ENCODE measurements around the gene ADIPOR2.
A peak's percentile ranks its signal among the peaks of the same experiment; 100 is the strongest.
"Not testable (repeated sequence)": the region's sequence is repeated elsewhere in the genome, so short reads cannot be mapped to it uniquely, and the experiment has no call there.

The ADIPOR2 gene

DNA sequence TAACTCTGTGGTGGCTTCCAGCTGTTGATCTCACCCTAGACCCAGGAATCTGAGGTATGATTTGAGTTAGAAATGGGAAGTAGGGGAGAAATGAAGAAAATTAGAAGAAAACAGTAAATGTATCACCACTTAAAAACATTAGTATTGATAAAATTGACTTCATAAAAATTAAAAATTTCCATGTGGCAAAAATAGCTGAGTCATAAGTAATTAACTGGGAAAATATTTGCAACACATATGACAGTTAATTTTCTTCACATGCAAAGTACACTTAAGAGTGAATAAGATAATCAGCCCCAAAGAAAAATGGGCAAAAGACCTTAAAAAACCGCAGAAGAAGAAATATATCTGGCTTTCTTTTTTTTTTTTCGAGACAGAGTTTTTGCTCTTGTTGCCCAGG is 25.5 kb upstream of the ADIPOR2 start:
- no peak for DNase-seq (ENCODE audit: low spot score)

DNA sequence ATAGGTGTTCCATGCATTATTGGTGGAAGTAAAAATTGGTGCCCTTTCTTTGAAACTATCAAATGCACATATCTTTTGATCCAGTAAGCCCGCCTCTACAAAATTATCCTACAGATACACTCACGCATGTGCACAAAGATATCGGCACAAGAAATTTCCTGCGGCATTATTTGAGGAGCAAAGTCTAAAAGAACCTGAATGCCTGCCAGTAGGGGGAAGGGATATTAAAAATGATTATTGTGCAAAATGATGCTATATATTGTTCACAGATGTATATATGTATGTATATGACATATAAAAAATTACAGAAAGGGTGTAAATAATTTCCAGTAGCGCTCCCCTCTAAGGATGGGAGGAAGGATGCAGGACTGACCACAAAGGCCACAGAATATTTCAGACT is 24.7 kb upstream of the ADIPOR2 start:
- DNase-seq (ENCODE audit: low spot score) = no peak

DNA sequence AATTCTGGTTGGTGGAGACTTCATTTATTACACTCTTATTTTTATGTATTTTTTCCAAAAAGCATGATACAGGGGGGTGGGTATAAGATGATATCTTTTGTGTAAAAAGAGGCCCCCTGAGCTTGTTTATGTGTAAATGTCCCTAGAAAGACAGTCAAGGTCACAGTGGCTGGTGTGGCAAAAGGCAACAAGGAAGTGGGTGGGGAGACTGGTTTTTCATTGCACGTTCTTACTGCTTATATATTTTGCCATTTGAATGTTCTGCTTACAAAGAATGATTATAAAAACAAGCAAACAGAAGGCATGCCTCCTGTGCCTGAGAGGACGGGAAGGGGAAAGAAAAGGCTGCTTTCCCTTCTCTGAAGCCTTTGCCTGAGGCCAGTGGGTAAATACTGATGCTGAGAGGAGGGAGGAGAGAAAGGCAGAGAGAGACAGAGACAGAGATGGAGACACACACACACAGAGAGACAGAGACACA is 24.1 kb upstream of the ADIPOR2 start:
- no peak for DNase-seq (ENCODE audit: low spot score)

DNA sequence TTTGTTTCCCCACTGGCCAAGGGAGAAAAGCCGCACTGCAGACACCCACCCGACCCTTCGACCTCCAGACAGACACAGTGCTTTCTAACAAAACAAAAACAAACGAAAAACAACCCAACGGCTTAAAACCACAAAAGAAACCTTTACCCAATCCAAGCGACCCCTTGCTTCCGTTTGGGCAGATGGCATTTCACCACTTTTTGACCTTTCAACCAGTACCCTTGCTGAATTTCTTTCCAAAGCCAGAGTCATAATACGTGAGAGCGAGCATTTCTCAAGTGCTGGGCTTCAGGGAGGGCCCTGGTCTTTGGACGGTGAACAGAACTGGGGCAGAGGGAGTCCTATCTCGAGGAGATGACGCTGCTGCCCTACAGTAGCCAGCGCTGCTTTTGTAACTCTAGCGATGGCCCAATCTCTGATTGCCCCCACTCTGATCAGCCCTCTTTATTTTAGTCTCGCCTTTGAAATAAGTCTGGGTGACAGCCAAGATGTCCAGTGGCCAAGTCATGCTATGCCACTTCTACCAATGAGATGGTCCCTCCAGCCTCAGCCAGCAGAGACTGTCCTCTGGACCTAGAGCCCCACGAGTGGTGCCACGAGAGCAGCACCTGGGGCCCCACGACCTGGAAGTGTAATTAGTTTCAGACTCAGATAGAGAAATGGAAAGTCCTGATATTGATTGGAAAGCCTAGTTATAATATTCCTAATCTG is 21.9 kb upstream of the ADIPOR2 start:
- no peak for DNase-seq (ENCODE audit: low spot score)

DNA sequence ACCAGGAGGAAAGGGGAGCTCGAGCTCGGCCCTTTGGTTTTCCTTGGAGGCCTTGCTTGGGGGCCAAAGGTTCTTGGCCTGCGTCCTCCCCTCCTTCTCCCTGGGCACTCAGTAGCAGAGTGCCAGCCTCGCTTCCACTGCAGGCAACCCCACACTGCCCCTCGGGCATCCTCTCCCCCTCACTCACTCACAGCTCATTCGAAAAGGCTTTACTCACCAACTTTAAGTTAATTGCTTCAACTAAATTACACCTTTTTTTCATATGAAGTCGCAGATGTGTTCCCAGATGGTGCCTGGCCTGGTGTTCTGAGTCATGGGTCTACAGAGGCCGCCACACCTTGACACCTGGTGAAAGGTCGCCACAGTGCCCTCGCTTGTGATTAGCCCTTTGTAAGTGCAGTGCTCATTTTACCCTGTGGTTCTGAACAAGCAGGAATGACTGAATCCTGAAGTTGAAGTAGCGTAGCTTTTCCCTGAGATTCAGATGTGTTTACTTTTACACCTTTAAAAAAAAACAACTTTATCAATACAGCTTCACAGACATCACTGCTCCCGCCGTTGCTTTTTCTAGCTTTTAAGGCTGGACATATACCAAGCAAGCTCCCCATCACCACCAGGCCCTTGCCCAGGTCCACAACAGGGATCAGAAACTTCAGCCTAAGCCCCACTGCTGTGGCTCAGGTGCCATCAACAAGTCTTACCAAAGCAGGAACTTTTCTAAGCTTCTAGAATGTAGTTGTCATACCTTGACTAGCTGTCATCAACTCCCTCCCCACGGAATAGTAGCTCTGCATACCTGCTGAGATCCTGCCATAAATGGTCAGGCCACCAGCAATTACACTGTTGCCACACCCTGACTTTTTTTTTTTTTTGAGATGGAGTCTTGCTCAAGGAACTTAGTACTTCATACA is 20.3 kb upstream of the ADIPOR2 start:
- no peak for DNase-seq (ENCODE audit: low spot score)

DNA sequence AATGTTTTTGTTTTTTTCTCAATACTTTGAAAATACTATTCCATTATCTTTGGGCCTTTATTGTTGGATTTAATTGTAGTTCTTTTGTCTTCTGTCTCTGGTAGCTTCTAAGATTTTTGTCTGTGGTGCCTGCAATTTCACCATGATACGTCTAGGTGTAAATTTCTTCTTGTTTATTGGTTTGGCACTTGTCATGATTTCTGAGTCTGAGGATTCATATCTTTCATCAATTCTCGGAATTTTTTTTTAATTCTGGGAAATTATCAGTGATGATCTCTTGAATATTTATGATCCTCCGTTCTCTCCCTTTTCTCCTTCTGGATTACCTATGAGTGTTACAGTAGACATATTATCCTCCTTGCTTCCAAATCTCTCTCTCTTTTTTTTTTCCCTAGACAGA is 14.8 kb upstream of the ADIPOR2 start:
- no peak for DNase-seq (ENCODE audit: low spot score)

DNA sequence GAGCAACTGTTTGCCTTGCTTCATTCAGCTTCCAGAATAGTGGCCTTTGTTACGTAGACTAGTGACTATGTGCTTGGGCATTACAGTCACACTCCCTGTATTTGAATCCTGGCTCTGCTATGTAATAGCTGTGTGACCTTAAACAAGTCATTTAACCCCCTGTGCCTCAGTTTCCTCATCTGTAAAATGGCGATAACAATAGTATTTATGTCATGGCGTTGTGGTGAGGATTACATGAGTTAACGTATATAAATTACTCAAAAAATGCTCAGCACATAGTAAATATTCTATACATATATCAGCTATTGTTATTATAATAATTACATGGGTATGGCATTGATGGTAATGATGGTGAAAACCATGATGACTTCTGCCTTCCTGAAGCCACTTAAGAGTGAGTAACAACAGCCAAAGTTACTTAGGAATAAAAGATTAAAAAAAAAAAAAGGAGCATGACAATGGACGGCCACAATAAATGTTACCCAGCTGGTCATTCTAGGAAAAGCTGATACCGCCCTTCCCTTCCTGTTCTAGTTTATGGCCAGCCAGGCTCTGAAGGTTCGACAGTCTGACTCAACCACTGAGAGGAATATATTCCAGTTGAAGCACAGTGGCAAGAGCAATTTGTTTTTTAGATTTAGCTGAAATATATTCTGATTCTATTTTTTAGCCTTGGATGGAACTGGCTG is 9.9 kb upstream of the ADIPOR2 start:
- DNase-seq (ENCODE audit: low spot score) = no peak

DNA sequence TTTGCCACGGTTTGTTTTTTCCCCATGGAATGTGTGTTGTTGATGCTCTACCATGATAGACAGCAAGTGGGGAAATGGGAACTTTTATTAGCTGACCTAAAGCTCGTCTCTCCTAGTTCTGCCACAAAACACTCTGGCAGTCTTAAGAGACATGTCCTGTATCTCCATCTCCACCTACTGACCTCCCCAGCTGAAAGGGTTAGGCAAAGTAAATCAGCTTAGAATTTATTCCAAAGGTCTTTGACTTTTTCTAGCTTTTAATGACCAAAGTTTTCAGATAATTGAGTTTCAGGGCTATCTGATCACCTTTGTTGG is 9.4 kb upstream of the ADIPOR2 start:
- DNase-seq (ENCODE audit: low spot score) = no peak

DNA sequence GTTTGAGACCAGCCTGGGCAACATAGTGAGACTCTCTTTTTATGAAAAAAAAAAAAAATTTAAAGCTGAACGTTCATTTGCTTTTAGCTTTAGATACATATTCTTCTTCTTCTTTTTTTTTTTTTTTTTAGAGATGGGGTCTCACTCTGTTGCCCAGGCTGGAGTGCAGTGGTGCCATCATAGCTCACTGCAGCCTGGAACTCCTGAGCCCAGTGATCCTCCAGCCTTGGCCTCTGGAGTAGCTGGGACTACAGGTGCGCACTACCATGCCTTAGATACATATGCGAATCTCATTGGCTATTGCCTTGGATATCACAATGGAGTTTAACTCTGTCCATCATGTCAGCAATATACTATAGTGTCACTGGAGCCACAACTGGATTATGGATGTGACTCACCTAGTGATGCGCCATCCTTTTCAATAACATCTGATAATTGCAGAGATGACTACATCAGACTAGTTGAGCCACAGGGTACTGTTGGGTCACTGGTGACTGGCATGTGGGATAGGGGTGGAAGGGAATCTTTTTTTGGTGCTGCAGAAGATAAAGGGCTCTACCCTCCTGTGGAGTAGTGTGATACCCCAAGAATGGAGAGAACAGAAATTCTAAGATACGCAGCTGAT is 2.7 kb upstream of the ADIPOR2 start:
- DNase-seq (ENCODE audit: low spot score) = no peak

DNA sequence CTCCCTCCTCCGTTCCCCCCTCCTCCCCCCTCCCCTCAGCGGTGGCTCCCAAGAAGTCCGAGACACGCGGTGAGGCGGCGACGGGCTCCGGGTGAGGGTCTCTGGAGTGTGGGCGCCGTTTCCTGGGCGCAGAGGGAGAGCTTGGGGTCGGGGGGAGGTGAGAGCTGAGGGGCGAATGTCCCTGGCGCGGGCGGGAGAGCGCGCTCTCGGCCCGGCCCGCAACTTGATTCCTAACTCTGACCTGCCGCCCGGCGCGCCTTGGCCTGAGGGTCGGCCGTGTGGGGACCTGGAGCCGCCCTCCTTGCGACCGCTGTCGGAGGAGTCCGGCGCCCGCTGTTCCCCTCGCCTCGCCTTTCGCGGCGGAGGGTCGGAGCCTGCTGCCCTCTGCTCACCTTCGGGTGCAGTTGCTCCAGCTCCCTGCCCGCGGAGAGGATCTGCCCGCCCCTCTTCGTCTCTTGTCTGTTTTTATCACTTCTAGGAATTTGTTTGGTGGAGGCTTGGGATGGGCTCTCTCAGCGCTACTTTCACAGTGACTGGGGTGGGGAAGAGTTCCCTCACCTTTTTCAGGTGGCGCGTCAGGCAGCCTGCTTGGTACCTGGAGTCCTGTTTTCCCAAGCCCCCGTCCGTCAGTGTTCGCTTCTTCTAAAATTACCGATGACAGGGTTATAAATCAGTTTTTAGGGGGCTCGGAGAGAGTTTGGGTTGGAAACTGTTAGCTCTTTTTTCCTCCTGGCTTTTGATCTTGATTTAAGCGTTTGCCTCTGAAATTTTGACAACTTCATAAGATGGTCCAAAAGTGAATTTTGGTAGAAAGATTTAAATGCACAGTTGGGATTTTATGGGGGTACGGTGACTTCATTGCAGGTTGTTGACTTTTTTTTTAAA is 495 bp downstream of the ADIPOR2 start:
- peak; percentile 76 for DNase-seq (ENCODE audit: low spot score)

DNA sequence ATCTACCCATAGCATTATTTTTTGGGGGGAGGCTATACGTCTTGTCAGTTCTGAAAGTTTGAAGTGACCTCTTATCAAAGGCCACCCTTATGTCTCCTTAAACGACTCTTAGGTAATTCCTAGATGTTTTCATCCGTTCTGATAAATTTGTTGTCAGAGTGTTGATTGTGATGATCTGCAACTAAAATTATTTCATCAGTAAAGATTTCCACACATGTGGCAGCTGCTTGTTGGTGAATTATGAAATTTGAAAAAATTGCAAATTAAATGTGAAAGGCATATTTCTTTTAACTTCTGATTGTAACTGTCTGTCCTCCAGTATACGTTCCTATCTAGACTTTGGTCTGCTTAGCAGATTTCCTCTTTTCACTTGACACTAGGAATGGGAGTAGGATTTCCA is 1.4 kb downstream of the ADIPOR2 start:
- DNase-seq (ENCODE audit: low spot score) = no peak

DNA sequence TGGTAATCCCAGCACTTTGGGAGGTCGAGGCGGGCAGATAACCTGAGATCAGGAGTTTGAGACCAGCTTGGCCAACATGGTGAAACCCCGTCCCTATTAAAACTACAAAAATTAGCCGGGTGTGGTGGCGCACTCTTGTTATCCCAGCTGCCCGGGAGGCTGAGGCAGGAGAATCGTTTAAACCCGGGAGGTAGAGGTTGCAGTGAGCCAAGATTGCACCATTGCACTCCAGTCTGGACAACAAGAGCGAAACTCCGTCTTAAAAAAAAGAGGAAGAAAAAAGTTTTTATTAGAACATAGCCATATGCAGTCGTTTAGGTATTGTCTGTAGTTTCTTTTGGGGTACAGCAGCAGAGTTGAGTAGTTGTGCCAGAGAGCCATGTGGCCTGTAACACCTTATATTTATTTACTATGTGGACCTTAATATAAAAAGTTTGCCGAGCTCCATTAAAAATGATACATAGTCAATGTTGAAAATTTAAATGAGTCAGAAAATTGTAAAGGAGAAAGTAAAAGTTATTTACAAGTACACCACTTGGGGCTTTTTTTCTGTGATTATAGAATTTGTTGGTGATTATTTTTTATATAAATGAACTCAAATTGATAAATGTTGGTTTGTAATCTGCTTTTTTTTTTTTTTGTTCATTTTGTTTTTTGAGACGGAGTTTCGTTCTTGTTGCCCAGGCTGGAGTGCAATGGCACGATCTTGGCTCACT is 2.2 kb downstream of the ADIPOR2 start:
- DNase-seq (ENCODE audit: low spot score) = no peak

DNA sequence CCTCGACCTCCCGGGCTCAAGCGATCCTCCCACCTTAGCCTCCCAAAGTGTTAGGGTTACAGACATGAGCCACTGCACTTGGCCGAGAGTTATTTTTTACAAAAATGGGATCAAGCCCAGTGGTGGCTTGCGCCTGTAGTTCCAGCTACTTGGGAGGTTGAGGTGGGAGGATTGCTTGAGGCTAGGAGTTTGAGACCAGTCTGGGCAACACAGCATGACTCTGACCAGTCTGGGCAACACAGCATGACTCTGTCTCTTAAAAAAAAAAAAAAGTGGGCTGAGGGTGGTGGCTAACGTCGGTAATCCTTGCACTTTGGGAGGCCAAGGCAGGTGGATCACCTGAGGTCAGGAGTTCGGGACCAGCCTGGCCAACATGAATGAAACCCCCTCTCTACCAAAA is 4.2 kb downstream of the ADIPOR2 start:
- DNase-seq (ENCODE audit: low spot score) = not testable (repeated sequence)

DNA sequence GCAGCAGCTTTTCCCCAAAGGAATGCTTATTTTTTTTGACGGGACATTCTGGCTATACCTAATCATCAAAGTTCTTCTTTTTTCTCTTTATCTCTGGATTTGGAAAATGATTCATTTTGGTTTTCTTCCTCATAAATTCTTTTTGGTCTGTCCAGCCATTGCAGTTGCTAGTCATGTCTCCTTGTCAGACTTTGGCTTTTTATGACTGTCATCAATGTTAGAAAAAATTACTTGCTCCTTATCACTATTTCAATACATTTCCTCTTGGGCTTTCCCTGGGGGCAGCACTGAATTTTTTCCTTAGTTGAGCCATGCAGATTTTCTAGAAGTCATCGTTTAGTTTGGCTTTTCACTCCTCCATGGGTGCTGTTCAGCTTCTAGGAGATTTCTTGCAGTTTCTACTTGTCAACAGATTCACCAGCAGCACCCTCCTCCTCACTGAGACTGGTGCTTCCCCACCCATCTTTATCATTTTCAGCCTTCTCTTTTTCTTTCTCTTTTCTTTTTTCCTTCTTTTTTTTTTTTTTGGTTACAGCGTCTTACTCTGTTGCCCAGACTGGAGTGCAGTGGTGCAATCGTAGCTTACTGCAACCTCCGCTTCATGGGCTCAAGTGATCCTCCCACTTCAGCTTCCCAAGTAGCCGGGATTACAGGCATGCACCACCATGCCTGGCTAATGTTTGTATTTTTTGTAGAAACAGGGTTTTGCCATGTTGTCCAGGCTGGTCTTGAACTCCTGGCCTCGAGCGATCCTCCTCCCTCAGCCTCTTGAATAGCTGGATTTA is 5.2 kb downstream of the ADIPOR2 start:
- DNase-seq (ENCODE audit: low spot score) = no peak

DNA sequence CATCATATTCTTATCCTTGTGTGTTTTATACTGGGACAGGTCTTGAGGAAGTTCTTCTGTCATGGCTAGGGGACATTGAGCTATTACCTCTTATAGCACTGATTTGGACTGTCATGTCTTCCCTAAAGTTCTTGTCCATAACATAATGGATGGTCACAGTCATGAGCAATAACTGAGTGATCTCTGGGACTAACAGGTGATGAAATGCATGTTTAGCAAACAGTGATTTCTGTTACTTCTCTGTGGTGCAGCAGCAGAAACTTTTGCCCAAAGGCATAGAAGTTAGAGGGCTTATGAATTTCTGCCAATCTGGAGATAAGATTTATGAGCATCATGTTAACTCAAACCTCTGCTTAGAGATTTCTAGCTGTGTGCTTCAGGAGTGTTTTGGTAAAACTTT is 5.9 kb downstream of the ADIPOR2 start:
- DNase-seq (ENCODE audit: low spot score) = no peak

DNA sequence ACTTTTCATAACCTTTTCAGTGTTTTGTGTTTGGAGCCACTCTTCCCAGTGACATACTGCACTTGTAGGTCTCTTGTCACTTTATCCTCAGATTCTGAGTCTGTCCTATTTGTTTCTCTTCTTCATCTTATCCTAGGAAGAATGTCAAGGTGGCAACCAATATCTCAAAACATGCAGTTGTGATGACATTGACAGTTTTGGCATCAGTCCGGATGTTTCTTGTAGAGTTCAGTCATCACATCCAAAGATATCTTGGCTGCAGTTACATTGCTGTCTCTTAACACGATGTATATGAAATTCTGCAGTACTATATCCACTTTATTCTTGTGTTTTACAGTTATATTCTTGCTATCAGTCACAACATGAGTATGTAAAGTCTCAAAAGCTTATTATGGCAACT is 6.4 kb downstream of the ADIPOR2 start:
- DNase-seq (ENCODE audit: low spot score) = no peak

DNA sequence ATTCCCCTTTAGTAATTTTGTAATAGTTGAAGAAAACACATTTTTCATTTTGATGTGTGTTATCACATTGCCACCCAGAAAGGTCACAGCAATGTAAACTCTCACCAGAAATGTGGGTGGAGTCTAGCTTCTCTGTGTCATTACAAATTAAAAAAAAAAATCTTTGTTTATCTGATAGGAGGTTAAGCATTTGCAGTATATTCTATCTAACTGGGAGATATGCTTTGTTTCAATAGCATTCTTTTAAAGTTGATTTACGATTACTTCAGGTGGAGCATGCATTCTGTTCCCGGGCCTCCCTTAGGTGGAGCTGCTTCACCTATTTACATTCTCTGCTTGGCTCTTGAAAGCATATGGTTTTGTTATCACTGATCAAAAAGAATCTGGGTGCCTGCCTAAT is 7.8 kb downstream of the ADIPOR2 start:
- no peak for DNase-seq (ENCODE audit: low spot score)

DNA sequence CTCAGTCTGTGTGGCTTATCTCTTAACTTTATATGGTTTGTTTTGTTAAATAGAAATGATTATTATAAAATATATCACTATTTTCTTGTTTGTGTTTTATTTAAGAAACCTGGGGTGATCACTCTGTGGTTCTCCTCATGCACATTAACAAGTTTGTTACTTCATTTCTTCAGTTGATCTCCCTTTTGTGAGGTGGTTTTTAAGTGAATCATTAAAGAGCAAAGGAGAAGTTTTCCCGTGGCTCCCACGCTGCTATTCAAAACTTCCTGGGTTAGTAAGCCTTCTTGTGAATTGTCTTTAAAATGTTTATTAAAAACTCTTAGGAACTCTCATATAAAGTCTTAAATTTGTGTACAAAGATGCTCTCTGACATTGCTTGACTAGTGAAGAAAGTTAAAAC is 11.8 kb downstream of the ADIPOR2 start:
- DNase-seq (ENCODE audit: low spot score) = no peak
